T-helper 2 cell (primary cell): ENCODE data around the gene PLXND1.

Source experiments
- DNase-seq, 5 experiments: peaks; one replicate each; pipeline versions ENCODE4 v3.0.0 to v3.0.0-alpha.2; 2012 to 2022

The PLXND1 gene

GRCh38 chr3:129599607-129600006 is 6.9 kb downstream of the PLXND1 start:
- no peak for DNase-seq

GRCh38 chr3:129599073-129599472 is 7.4 kb downstream of the PLXND1 start:
- no peak for DNase-seq

- no peak for DNase-seq
Measured at GRCh38 chr3:129598484-129598883, 8.0 kb downstream of the PLXND1 start.

GRCh38 chr3:129598000-129598381 is 8.5 kb downstream of the PLXND1 start:
- no peak for DNase-seq

GRCh38 chr3:129597087-129597999 is 9.1 kb downstream of the PLXND1 start:
- no peak for DNase-seq

- peak in 1 of 5 experiments; percentile 28 for DNase-seq
Measured at GRCh38 chr3:129596194-129597086, 10.0 kb downstream of the PLXND1 start.

GRCh38 chr3:129595544-129596193 is 10.8 kb downstream of the PLXND1 start:
- no peak for DNase-seq

- DNase-seq = no peak
Measured at GRCh38 chr3:129594907-129595390, 11.5 kb downstream of the PLXND1 start.

GRCh38 chr3:129594409-129594808 is 12.1 kb downstream of the PLXND1 start:
- DNase-seq = no peak

GRCh38 chr3:129593595-129594339 is 12.7 kb downstream of the PLXND1 start:
- DNase-seq = peak in 2 of 5 experiments; percentile 87

- DNase-seq = no peak
Measured at GRCh38 chr3:129593230-129593594, 13.3 kb downstream of the PLXND1 start.

GRCh38 chr3:129592381-129593131 is 13.9 kb downstream of the PLXND1 start:
- DNase-seq = no peak

GRCh38 chr3:129591932-129592331 is 14.5 kb downstream of the PLXND1 start:
- no peak for DNase-seq

- DNase-seq = no peak
Measured at GRCh38 chr3:129590215-129590614, 16.3 kb downstream of the PLXND1 start.

GRCh38 chr3:129587566-129588210 is 18.8 kb downstream of the PLXND1 start:
- no peak for DNase-seq

- no peak for DNase-seq
Measured at GRCh38 chr3:129586746-129587430, 19.6 kb downstream of the PLXND1 start.

- DNase-seq = no peak
Measured at GRCh38 chr3:129585949-129586657, 20.4 kb downstream of the PLXND1 start.

GRCh38 chr3:129584631-129585030 is 21.8 kb downstream of the PLXND1 start:
- no peak for DNase-seq

- no peak for DNase-seq
Measured at GRCh38 chr3:129583289-129583688, 23.2 kb downstream of the PLXND1 start.

GRCh38 chr3:129582799-129583198 is 23.7 kb downstream of the PLXND1 start:
- no peak for DNase-seq
